Esophagus (tissue), 2 donors: ENCODE measurements around the gene NFASC. TPM values are rescaled to one million over a fixed set of nuclear protein-coding genes. Genes with fewer than 3 reads are reported as not detected.

Experiments
- H3K27ac ChIP-seq, 2 donors: one replicate each; pipeline ENCODE4 v1.5.1; 2013; ENCODE audit warnings: low read depth in 2 of 2, mild to moderate bottlenecking in 2 of 2, inconsistent platforms in 1 of 2, low read length in 1 of 2, moderate library complexity in 1 of 2
- H3K27me3 ChIP-seq, 2 donors: one replicate each; pipeline ENCODE4 v1.6.1; 2013; ENCODE audit warnings: low read length in 2 of 2, control low read depth in 1 of 2, mild to moderate bottlenecking in 1 of 2; ENCODE audit not compliant: insufficient read depth in 2 of 2, control insufficient read depth in 1 of 2
- H3K36me3 ChIP-seq, 2 donors: one replicate each; pipeline ENCODE4 v1.6.1; 2013; ENCODE audit warnings: low read length in 1 of 2; ENCODE audit not compliant: control insufficient read depth in 2 of 2, insufficient read depth in 2 of 2
- H3K4me1 ChIP-seq, 2 donors: one replicate each; pipeline ENCODE4 v1.6.1; 2013; ENCODE audit warnings: low read length in 1 of 2; ENCODE audit not compliant: control insufficient read depth in 2 of 2, insufficient read depth in 2 of 2
- H3K4me3 ChIP-seq, 2 donors: one replicate each; pipeline ENCODE4 v1.5.1; 2013; ENCODE audit warnings: low read length in 2 of 2, mild to moderate bottlenecking in 2 of 2, low read depth in 1 of 2, moderate library complexity in 1 of 2
- H3K9me3 ChIP-seq, 2 donors: one replicate each; pipeline ENCODE4 v1.6.1; 2013; ENCODE audit warnings: mild to moderate bottlenecking in 2 of 2, low read depth in 1 of 2, low read length in 1 of 2, moderate library complexity in 1 of 2; ENCODE audit not compliant: control insufficient read depth in 2 of 2, insufficient read depth in 1 of 2
- WGBS, 2 donors: extraction: QIAGEN DNeasy Blood & Tissue Kit; methylation state at CpG; one replicate each; pipeline ENCODE4 v1.1.7; 2013; 5-methylcytosine and 5-hydroxymethylcytosine counted together
- polyA plus RNA-seq, 2 donors: library from polyadenylated mRNA; stranded (reverse); fragments of 200-250 nt; gene quantifications; one replicate each; pipeline ENCODE4 v1.2.3, GENCODE V29; 2013
- donor health status: healthy with polysubstance abuse.
- donor health status: Bipolar disorder and iron deficiency.

NFASC gene
- polyA plus RNA-seq, 2 donors, result 6.0 to 10.6 TPM

GRCh38 chr1:205052690-205053089 lies 182.0 kb downstream of the NFASC start:
- H3K27me3 ChIP-seq, result peaks cover 2 to 3% of the 10 kb centered on the region in 2 donors
- no peaks in the 10 kb centered on the region for H3K4me1 ChIP-seq
- no peaks in the 10 kb centered on the region for H3K9me3 ChIP-seq
- H3K27ac ChIP-seq, result no peak overlapping the region
- H3K36me3 ChIP-seq, result no peaks in the 10 kb centered on the region
- H3K4me3 ChIP-seq, result no peak overlapping the region
- 79 to 85% methylated on average over 11 of the region's 11 CpGs for WGBS, 2 donors

DNA sequence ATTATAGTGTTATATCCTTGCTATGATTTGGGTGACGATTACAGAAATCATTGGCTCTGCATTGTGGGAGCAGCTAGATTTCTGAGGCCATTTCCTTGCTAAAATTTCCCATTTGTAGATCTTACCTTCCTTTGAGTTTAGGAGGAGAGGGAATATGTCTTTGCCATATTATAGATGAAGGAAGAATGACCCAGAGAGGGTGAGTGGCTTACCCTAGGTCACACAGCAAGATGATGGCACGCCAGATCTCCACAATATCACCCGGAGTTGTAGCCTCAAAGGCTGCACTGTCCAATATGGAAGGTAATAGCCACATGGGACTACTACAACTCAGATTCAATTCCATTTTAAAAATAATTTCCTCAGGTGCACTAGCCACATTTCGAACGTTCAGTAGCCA lies 182.6 kb downstream of the NFASC start:
- Histone ChIP-seq H3K27me3 (peaks cover 0 to 2% of the 10 kb centered on the region in 2 donors), H3K4me1 (no peaks in the 10 kb centered on the region), H3K9me3 (no peaks in the 10 kb centered on the region), H3K27ac (no peak overlapping the region), H3K4me3 (no peak overlapping the region), H3K36me3 (no peaks in the 10 kb centered on the region)
- 85 to 88% methylated on average over 5 of the region's 5 CpGs for WGBS, 2 donors

DNA sequence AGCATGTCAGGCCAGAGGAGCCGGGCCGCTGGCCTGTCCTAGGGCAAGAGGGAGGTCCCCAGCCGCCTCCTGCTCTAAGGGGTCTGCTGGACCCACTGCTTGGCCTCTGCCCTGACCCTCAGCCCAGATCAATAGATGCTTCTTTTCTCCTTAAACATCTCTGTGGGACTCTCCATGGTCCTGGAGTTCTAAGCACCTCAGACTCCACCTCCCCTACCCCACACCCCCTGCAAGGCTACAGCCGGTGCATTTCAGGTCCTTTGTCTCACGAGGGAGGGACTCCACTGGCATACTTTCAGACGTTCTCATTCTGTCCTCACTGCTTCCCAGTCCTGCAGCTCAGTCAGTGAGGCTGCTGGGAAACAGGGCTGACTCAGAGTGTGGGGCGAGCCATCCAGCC lies 183.4 kb downstream of the NFASC start:
- Histone ChIP-seq H3K27ac (no peak overlapping the region), H3K36me3 (no peaks in the 10 kb centered on the region), H3K4me1 (no peaks in the 10 kb centered on the region), H3K27me3 (peaks cover 0 to 2% of the 10 kb centered on the region in 2 donors), H3K4me3 (no peak overlapping the region), H3K9me3 (no peaks in the 10 kb centered on the region)
- WGBS, 2 donors, result 49% methylated on average over 7 of the region's 7 CpGs

DNA sequence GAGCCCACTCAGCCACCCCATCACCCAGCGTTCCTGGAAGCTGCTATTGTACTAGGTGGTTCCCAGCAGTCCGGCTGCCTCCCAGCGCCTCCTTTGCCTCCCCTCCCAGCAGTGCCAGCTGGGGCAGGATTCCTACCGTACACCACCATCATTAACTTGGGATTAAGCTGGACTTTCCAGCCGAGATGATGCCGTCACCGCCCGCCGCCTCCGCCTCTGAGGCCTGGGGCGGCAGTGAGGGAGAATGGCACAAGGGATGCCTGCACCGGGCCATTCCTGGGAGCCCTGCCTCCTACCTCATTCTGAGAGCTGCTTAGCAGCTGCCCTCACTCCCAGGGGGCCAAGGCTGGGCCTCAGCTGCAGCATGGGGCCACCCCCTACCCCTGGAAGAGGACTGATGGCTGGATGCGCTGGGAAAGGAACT lies 185.5 kb downstream of the NFASC start:
- H3K9me3 ChIP-seq, result no peaks in the 10 kb centered on the region
- H3K4me3 ChIP-seq, result no peak overlapping the region
- no peaks in the 10 kb centered on the region for H3K36me3 ChIP-seq
- H3K4me1 ChIP-seq, result no peaks in the 10 kb centered on the region
- WGBS, 2 donors, result 74 to 76% methylated on average over 13 of the region's 13 CpGs
- H3K27ac ChIP-seq, result no peak overlapping the region
- H3K27me3 ChIP-seq, result peaks cover 0 to 2% of the 10 kb centered on the region in 2 donors

GRCh38 chr1:205056956-205057568 lies 186.4 kb downstream of the NFASC start:
- Histone ChIP-seq H3K4me1 (no peaks in the 10 kb centered on the region), H3K9me3 (no peaks in the 10 kb centered on the region), H3K27me3 (peaks cover 0 to 2% of the 10 kb centered on the region in 2 donors), H3K4me3 (no peak overlapping the region), H3K36me3 (no peaks in the 10 kb centered on the region), H3K27ac (no peak overlapping the region)
- WGBS, 2 donors, result 89 to 94% methylated on average over 6 of the region's 6 CpGs

DNA sequence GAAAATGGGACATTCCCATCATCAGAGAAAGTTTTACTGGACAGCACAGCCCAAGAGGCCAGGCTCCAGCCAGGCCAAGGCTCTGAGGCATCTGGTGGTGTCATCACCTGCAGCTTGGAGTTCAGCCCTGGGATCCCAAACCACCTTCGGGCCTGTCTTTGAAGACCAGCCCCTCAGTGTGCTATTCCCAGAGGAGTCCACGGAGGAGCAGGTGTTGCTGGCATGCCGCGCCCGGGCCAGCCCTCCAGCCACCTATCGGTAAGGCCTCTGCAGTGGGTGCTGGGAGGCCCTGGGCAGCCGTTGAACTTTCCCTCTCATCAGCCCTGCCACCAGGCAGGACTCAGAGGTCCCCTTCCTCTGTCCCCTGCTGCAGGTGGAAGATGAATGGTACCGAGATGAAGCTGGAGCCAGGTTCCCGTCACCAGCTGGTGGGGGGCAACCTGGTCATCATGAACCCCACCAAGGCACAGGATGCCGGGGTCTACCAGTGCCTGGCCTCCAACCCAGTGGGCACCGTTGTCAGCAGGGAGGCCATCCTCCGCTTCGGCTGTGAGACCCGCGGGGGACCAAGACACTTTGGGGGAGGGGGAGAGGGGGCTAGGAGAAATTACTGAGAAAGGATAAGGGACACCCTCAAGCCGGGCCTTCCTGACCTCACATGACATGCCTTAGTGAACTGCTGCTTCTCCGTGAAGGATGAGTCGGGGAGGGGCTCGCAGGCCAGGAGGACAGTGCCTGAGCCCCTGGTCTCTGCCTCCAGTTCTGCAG lies 187.3 kb downstream of the NFASC start:
- Histone ChIP-seq H3K27ac (no peak overlapping the region), H3K4me1 (no peaks in the 10 kb centered on the region), H3K9me3 (no peaks in the 10 kb centered on the region), H3K36me3 (no peaks in the 10 kb centered on the region), H3K4me3 (no peak overlapping the region), H3K27me3 (peaks cover 0 to 2% of the 10 kb centered on the region in 2 donors)
- 87 to 91% methylated on average over 19 of the region's 19 CpGs for WGBS, 2 donors

GRCh38 chr1:205058853-205059252 lies 188.2 kb downstream of the NFASC start:
- WGBS, 2 donors, result 93% methylated on average over 12 of the region's 12 CpGs
- peaks cover 0 to 2% of the 10 kb centered on the region in 2 donors for H3K27me3 ChIP-seq

GRCh38 chr1:205059660-205060059 lies 189.0 kb downstream of the NFASC start:
- WGBS, 2 donors, result 88 to 94% methylated on average over 6 of the region's 6 CpGs
- Histone ChIP-seq H3K27me3 (peaks cover 0 to 2% of the 10 kb centered on the region in 2 donors), H3K4me3 (no peak overlapping the region), H3K27ac (no peak overlapping the region), H3K4me1 (no peaks in the 10 kb centered on the region), H3K9me3 (no peaks in the 10 kb centered on the region), H3K36me3 (no peaks in the 10 kb centered on the region)

More at GRCh38 chr1:205058853-205059252, 188.2 kb downstream of the NFASC start:
- Histone ChIP-seq H3K9me3 (no peaks in the 10 kb centered on the region), H3K27ac (no peak overlapping the region), H3K36me3 (no peaks in the 10 kb centered on the region), H3K4me3 (no peak overlapping the region), H3K4me1 (no peaks in the 10 kb centered on the region)

DNA sequence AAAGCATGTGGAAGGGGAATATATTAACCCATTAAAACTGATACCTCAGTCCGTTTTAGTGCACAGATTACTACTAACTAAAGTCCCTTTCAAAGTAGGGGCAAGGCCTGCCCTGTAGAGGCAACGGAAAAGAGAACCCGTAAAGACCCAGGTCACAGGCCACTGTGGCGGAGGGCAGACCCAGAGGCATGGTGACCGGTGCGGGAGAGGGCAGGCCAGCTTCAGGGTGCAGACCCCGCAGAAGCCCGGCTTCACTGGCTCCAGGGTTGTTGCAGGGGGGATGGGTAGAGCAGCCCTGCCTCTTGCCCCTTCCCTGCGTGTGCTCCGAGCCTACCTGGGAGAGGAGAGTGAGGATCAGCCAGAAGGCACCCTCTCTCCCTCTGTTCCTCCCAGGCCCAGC lies 190.1 kb downstream of the NFASC start:
- no peaks in the 10 kb centered on the region for H3K36me3 ChIP-seq
- peaks cover 0 to 2% of the 10 kb centered on the region in 2 donors for H3K27me3 ChIP-seq
- no peaks in the 10 kb centered on the region for H3K9me3 ChIP-seq
- H3K4me3 ChIP-seq, result no peak overlapping the region
- 82 to 95% methylated on average over 8 to 10 of the region's 10 CpGs for WGBS, 2 donors
- H3K27ac ChIP-seq, result no peak overlapping the region
- no peaks in the 10 kb centered on the region for H3K4me1 ChIP-seq

GRCh38 chr1:205061227-205061626 lies 190.6 kb downstream of the NFASC start:
- 74 to 81% methylated on average over 14 of the region's 14 CpGs for WGBS, 2 donors
- no peaks in the 10 kb centered on the region for H3K4me1 ChIP-seq
- H3K9me3 ChIP-seq, result no peaks in the 10 kb centered on the region
- H3K36me3 ChIP-seq, result no peaks in the 10 kb centered on the region
- H3K27ac ChIP-seq, result no peak overlapping the region
- no peak overlapping the region for H3K4me3 ChIP-seq
- H3K27me3 ChIP-seq, result peaks cover 0 to 2% of the 10 kb centered on the region in 2 donors
